NCI-H748 treated with DMSO at 0.1 percent for 48 hours (cell line): ENCODE data around the gene NEK7.
"Not testable (repeated sequence)": the region's sequence is repeated elsewhere in the genome, so short reads cannot be mapped to it uniquely, and the experiment has no call there.

Source experiments
- DNase-seq: peaks from one replicate; lab custom pipeline; 2025; lab: John Stamatoyannopoulos, UW

Gene NEK7

GRCh38 chr1:198290089-198290683 is 133.4 kb downstream of the NEK7 start:
- DNase-seq, result no peak

GRCh38 chr1:198291036-198291435 is 134.2 kb downstream of the NEK7 start:
- DNase-seq, result no peak

DNA sequence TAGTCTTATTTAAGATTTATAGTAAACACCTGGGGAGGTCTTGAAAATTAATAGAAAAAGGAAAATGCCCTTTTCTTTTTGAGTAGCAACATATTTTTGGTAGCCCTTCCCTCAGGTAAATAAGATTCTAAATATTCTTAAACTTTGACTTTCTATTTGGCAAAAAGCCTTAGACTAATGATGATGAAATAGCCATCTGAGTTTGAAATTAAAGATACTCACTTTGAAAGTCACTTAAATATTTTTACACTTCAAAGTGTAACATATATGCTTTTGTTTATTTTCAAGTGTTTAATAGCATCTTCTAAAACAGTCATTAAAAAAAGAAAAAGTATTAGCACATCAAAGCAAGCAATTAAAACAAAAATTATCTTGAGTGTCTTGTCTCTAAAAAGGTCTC is 135.1 kb downstream of the NEK7 start:
- no peak for DNase-seq

DNA sequence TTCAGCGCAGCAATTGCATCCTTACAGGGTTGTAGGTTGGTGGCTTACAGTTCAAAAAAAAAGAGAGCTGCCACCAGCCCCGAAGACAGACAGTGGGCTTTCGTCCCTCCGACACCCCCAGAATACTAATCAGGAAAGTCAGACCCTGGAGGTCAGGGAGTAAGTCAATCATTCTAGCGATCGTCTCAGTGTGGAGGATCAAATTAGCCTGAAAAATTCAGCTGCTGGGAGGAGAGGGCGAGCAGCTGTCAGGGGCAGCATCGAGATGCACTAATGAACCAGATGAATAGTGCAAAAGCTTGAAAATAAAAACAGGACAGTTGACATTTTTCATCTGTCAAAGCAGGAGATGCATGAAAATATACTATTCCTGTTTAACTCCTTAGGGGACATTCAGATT is 138.4 kb downstream of the NEK7 start:
- DNase-seq, result no peak

DNA sequence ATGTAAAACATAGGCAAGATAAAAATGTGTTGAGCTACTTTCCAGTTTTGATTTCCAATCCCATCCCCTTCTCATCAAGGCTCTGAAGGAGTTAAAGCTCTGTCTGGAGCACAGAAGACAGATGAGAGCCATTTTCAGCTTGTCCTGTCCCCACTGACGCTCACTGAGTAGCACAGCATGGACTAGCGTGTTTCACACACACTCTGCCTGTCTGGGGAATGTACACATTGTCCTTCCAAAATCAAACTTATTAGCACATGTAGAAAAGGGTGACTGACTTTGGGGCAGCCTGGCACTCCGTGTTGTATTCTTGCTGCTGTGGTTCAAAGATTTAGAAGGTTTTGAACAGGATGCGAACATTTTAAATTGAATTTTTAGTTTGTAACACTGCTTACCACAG is 139.2 kb downstream of the NEK7 start:
- no peak for DNase-seq

DNA sequence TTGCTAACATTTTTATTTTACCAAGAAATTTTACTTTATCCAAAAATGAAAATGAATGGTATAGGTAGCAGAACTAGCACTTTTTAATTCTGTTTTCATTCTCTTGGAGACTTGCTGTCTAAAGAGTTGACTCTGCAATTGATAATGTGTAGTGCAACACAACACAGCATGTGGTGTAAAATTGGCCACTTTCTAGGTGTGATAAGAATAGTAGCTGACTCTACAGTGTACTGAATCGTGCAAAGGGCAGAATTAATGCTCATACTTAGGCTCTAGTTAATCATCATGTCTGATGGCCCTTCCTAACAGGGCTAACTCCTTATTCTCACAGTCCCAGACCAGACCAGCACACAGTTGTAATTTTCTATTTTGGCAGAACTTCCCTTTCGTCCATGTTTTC is 140.5 kb downstream of the NEK7 start:
- DNase-seq, result no peak

- no peak for DNase-seq
Observed at GRCh38 chr1:198298640-198299039, 141.8 kb downstream of the NEK7 start.

GRCh38 chr1:198300451-198300850 is 143.7 kb downstream of the NEK7 start:
- no peak for DNase-seq

DNA sequence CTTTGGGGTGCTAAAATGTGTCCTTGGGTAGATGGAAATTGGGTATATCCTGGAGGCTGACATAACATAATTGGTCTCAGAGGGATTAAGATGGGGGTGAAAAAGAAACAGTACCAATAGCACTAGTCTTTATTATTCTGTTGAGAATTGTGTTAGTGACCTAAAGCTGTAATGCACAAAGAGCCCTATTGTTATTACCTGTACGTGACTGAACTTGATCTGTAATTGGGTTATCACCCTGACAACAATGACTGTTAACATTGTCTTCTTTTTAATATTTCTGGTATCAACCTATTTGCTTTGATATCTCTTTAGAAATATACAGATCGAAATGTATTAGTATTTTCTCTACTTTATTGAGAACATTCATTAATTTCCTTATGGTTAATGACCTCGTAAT is 147.6 kb downstream of the NEK7 start:
- DNase-seq, result peak; percentile 43

DNA sequence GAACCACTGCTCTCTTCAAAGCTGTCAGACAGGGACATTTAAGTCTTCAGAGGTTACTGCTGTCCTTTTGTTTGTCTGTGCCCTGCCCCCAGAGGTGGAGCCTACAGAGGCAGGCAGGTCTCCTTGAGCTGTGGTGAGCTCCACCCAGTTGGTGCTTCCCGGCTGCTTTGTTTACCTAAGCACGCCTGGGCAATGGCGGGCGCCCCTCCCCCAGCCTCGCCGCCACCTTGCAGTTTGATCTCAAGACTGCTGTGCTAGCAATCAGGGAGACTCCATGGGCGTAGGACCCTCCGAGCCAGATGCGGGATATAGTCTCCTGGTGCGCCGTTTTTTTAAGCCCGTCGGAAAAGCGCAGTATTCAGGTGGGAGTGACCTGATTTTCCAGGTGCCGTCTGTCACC is 158.0 kb downstream of the NEK7 start:
- not testable (repeated sequence) for DNase-seq

DNA sequence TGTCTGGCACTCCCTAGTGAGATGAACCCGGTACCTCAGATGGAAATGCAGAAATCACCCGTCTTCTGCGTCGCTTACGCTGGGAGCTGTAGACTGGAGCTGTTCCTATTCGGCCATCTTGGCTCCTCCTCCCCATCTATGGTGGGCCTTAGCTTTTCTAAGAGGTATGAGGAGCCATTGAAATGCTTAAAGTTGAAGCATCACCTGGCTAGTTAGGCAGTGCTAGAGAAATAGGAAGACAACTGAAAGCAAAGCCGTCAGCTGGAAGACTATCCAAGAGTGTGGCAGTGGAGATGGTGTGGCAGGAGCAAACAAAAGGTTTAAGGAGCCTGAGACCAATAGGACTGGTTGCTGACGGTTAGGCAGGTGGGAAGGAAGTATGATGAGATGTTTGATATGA is 158.5 kb downstream of the NEK7 start:
- not testable (repeated sequence) for DNase-seq

- no peak for DNase-seq
Observed at GRCh38 chr1:198316546-198317100, 159.8 kb downstream of the NEK7 start.

DNA sequence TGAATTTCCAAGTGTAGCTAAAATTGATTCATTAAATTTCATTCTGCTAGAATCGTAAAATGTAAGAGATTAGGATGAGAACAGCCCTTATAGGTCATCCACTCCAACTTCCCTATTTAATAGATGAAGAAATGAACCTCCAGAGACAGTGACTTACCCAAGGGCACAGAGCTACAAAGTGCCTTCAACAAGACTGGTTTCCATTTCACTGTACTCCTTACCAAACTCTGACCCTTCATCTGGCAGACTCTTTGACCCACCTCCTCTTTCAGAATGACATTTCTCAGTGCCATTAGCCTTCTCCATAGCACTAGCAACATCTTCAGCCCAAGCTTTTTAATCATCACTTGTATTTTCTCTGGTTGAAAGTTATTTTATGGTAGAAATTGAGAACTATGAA is 161.3 kb downstream of the NEK7 start:
- no peak for DNase-seq

DNA sequence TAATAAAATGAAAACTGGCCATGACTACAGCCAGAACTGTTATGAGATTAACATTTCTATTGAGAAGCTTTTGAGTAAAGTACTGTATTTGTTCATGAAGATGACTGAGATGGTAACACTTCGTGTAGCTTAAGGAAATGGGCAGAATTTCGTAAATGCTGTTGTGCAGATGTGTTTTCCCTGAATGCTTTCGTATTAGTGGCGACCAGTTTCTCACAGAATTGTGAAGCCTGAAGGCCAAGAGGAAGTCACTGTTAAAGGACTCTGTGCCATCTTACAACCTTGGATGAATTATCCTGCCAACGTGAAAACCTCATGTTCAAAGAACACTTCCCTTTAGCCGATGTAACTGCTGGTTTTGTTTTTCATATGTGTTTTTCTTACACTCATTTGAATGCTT is 164.0 kb downstream of the NEK7 start:
- DNase-seq, result no peak

DNA sequence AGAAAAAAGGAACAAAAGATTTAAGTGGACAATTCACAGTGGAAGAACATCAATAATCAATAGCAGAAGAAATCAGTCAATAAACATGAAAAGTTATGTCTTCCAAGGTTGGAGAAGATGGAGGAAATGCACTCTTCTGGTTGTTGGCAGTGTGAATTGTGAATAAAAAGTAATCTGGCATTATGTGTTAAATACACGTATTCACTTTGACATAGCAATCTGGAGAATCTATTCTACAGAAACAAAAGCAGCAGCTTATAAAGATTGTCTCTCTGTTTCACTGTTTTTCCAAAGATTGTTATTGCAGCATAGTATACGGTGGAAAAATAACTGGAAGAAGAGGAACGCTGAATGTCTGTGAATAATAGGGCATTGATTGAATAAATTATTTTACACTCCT is 169.4 kb downstream of the NEK7 start:
- no peak for DNase-seq

DNA sequence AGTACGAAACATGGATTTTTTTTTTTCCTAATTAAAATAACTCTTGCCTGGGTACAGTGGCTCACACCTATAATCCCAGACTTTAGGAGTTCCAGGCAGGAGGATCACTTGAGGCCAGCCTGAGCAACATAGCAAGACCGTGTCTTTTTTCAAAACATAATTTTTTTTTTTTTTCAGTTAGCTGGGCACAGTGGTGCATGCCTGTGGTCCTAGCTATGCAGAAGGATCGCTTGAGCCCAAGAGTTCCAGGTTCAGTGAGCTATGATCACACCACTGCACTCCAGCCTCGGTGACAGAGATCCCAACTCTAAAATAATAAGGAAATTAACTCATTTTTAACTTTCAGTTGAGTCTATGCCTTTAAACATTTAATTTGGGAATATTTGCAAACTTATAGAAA is 170.1 kb downstream of the NEK7 start:
- no peak for DNase-seq

DNA sequence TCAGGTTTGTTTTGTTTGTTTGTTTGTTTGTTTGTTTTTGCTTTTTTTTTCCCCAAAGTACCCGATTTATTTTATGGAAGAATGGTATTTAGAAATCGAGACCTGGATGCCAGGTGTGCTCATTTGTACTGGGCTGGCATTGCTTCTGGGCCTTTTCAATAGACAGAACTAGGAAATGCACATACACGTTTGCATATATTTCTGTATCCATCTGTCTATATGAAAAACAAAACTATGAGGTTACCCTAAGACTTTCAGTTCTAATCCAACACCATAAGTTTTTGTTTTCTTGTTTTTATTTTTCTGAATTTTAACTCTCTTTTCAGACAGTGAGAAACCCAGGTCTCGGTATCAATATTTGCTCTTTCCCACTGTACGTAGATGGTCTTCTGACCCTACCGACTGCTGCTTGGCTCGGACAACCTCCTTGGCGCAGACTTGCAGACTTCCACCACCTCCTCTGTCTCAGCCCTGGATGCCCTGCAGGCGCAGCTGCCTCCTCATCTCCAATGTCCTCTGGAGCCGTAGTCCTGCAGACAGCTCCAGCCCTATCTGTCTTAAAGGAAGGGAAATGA is 171.7 kb downstream of the NEK7 start:
- no peak for DNase-seq

DNA sequence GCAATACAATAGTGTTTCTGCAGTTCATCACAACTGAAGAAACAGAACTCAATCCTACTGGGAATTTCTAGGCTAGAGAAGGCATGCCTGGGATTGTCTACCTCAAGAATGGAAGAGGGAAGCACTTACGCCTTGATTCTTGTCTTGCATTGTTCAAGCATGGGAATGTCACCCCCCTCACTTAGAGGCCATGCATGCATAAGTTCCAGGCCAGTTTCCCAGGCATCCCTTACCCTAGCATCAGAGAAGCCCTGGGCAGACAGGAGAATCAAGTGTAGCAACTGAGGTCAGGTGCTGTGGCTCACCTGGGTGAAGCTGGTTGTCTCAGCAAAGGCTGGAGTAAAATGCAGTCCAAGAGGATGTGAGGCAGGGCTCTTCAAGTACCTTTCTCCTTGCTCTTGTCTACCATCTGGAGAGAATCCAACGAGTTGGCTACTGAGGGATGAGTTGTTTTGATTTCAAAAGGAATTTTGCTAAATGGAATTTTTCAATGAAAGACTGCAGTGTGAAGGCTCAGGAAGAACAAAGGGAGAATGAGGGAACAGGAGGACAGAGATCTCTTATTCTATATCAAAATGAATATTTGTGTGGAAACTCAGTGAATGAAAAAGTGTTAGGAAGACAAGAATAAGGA is 174.3 kb downstream of the NEK7 start:
- DNase-seq, result no peak

DNA sequence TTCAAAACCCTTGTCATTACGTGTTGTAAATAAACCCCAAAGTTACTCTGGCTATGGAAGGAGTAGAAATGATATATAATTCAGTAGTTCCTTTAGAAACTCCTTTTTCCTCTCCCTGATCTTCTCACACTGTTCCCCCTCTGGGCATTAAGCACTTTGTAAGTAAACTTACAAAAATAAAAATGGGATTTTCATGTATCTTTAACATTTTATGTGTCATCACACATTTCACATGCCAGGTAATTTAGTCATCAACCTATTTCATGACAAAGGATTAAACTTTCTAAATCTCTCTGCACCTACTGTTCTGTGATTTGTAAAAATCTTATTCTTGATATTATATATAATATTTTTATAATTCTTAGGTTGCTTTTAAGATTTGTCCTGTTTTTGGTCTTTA is 176.9 kb downstream of the NEK7 start:
- no peak for DNase-seq

- no peak for DNase-seq
Observed at GRCh38 chr1:198335663-198336062, 178.9 kb downstream of the NEK7 start.

GRCh38 chr1:198337886-198338285 is 181.1 kb downstream of the NEK7 start:
- DNase-seq, result no peak

DNA sequence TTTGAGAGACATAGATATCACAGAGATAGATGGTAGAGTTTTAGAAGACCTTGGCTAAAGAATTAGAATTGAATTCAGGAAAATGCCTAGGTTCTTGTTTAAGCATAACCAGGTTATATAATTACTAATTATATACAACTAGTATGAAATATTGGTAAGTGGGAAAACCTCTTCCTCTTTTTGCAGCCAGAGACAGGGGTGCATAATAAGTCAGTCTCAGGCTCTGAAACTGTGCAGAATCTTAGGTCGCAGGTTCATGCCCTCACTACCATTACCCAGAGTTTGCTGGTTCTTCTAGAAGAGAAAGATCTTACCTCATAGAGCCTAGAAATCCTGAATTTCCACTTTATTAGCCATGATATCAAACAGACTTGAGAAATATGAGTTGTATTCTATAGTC is 183.3 kb downstream of the NEK7 start:
- DNase-seq, result no peak

DNA sequence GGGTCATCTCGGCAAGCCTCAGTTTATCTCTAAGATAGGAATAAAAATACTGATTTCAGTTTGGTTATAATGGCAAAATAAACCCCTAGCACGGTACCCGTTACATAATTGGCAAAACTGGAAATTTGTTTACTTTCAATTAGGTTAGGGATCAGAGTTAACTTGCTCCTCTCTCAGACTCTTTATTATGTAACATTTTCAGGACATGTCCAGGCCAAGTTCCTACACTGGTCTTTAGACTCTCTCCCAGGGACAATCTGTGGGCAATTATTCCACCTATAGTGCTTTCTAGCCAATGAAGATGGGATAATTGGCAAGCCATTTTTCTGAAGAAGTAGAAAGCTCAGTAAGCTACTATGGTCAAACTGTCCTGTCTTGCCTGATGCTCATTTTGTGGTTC is 189.4 kb downstream of the NEK7 start:
- no peak for DNase-seq

GRCh38 chr1:198350456-198350855 is 193.7 kb downstream of the NEK7 start:
- no peak for DNase-seq
